ENCODE data around the gene USP46.

The USP46 gene

GRCh38 chr4:52628543-52628942, 30.6 kb downstream of the USP46 start:
- H3K4me3 ChIP-seq (ENCODE audit: low read length): no peak overlapping the region
- no peak for DNase-seq (ENCODE audit: low read depth)
- TF ChIP-seq, protein P1, sequence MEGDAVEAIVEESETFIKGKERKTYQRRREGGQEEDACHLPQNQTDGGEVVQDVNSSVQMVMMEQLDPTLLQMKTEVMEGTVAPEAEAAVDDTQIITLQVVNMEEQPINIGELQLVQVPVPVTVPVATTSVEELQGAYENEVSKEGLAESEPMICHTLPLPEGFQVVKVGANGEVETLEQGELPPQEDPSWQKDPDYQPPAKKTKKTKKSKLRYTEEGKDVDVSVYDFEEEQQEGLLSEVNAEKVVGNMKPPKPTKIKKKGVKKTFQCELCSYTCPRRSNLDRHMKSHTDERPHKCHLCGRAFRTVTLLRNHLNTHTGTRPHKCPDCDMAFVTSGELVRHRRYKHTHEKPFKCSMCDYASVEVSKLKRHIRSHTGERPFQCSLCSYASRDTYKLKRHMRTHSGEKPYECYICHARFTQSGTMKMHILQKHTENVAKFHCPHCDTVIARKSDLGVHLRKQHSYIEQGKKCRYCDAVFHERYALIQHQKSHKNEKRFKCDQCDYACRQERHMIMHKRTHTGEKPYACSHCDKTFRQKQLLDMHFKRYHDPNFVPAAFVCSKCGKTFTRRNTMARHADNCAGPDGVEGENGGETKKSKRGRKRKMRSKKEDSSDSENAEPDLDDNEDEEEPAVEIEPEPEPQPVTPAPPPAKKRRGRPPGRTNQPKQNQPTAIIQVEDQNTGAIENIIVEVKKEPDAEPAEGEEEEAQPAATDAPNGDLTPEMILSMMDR (conservative IDR thresholded peaks at IDR 0.05; ENCODE audit: low read depth, low read length): no peak

DNA sequence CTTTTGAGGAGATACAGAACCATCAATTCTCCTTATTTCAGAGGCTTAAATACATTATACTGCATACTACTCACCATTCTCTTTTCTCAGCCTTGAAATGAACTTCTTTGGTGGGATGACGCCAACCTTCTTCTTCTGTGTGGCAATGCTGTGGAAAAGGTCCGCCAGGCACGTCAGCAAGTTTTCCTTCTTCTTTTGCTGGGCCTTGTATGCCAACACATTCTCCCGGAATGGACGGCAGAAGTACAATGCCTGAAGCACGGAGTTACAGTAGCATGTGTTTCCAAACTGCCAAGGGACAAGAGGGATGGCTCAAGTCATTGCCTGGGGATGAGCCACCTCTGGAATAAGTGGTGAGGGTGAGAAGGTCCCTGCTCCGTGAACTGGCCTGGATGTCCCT, 31.2 kb downstream of the USP46 start:
- TF ChIP-seq, protein P1 (conservative IDR thresholded peaks at IDR 0.05; ENCODE audit: low read depth, low read length): no peak
- DNase-seq (ENCODE audit: low read depth): no peak
- no peak overlapping the region for H3K4me3 ChIP-seq (ENCODE audit: low read length)

- TF ChIP-seq, protein P1 (conservative IDR thresholded peaks at IDR 0.05; ENCODE audit: low read depth, low read length): no peak
- no peak overlapping the region for H3K4me3 ChIP-seq (ENCODE audit: low read length)
- no peak for DNase-seq (ENCODE audit: low read depth)
Observed at GRCh38 chr4:52625216-52625615, 33.9 kb downstream of the USP46 start.

- H3K4me3 ChIP-seq (ENCODE audit: low read length): no peak overlapping the region
- TF ChIP-seq, protein P1 (conservative IDR thresholded peaks at IDR 0.05; ENCODE audit: low read depth, low read length): no peak
- DNase-seq (ENCODE audit: low read depth): no peak
Observed at GRCh38 chr4:52622564-52622963, 36.5 kb downstream of the USP46 start.

DNA sequence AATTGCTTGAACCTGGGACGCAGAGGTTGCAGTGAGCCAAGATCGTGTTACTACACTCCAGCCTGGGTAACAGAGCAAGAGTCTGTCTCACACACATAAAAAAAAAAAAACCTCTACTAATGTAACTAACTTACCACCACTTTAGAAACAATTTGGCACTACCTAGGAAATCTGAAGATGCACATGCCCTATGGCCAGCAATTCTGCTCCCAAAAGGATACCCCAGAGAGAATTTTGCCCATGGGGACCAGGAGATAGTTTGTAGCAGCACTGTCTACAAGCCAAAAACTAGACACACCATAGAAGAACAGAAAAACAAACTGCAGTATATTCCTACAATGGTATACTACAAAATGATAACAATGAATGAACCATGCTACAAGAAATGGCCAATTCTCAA, 37.5 kb downstream of the USP46 start:
- no peak for DNase-seq (ENCODE audit: low read depth)
- TF ChIP-seq, protein P1 (conservative IDR thresholded peaks at IDR 0.05; ENCODE audit: low read depth, low read length): no peak
- H3K4me3 ChIP-seq (ENCODE audit: low read length): no peak overlapping the region

- no peak for DNase-seq (ENCODE audit: low read depth)
- TF ChIP-seq, protein P1 (conservative IDR thresholded peaks at IDR 0.05; ENCODE audit: low read depth, low read length): no peak
- H3K4me3 ChIP-seq (ENCODE audit: low read length): no peak overlapping the region
Observed at GRCh38 chr4:52619591-52619931, 39.5 kb downstream of the USP46 start.

DNA sequence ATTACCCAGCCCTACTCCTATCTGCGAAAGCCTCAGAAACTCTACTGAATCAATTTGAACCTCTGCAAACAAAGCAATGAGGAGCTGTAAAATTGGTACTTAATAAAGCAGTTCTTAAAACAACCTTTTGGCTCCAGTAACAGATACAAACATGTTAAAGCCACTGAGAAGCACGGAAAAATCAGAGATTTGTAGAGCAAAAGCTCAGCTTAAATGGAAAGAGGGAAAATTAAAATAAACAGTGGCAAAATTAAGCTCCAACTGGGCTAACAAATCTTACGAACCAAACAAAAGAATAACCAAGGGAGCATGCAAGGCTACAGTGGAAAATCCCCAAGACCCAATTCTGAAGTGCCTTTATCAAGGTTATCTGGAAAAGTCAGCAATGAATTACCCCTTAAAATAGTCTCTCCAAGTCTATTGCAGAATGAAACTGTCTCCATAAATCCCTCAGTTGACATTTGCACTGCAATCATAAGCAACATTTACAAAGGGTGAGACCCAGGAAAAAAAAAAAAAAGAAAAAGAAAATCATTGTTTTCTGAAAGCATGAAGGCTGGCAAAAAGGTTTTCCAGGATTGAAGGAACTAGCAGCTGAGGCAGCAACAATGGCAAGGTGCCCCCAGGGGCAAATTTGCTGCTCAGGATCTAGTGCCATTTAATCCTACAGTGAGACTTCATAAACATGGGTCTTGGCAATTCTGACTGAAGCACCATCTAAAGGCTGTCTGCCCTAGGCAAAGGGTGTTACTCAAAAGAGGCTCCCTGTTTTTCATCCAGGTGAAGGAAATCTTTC, 40.1 kb downstream of the USP46 start:
- DNase-seq (ENCODE audit: low read depth): no peak
- TF ChIP-seq, protein P1 (conservative IDR thresholded peaks at IDR 0.05; ENCODE audit: low read depth, low read length): no peak

More for the DNA sequence above, 40.1 kb downstream of the USP46 start:
- H3K4me3 ChIP-seq (ENCODE audit: low read length): no peak overlapping the region
